ENCODE data around the gene B3GALT2. TPM values are rescaled to one million over a fixed set of nuclear protein-coding genes. Genes with fewer than 3 reads are reported as not detected.
A peak's percentile ranks its signal among the peaks of the same experiment; 100 is the strongest.

Gene B3GALT2
- total RNA-seq, 3 donors from 2014 or later (not counting 1 experiment from before 2014, with no cell fraction given), result not detected

GRCh38 chr1:193201021-193201420 is 14.6 kb upstream of the B3GALT2 start:
- Mint-ChIP-seq H3K4me3 (no peak overlapping the region), H3K36me3 (peaks cover 9% of the 10 kb centered on the region), H3K4me1 (peaks cover 37 to 40% of the 10 kb centered on the region in 2 donors), H3K9me3 (no peaks in the 10 kb centered on the region), H3K27ac (peak overlapping the region in 1 of 2 donors; percentile 29), H3K27me3 (ENCODE audit: low read depth in 2 of 2) (no peaks in the 10 kb centered on the region)
- Histone ChIP-seq H3K27me3 (ENCODE audit: control insufficient read depth, insufficient read depth, low read length) (no peaks in the 10 kb centered on the region), H3K9me3 (ENCODE audit: control insufficient read depth, insufficient read depth, low read length) (no peaks in the 10 kb centered on the region), H3K27ac (ENCODE audit: low read length) (no peak overlapping the region), H3K36me3 (ENCODE audit: control insufficient read depth, insufficient read depth, low read length) (peaks cover 6% of the 10 kb centered on the region), H3K4me1 (ENCODE audit: control insufficient read depth, insufficient read depth, low read length) (peaks cover 2% of the 10 kb centered on the region), H3K4me3 (ENCODE audit: low read length) (no peak overlapping the region)
- DNase-seq, result no peak
- WGBS (ENCODE audit: insufficient coverage), result 100% methylated on average over 1 of the region's 2 CpGs
- TF ChIP-seq, protein P1, sequence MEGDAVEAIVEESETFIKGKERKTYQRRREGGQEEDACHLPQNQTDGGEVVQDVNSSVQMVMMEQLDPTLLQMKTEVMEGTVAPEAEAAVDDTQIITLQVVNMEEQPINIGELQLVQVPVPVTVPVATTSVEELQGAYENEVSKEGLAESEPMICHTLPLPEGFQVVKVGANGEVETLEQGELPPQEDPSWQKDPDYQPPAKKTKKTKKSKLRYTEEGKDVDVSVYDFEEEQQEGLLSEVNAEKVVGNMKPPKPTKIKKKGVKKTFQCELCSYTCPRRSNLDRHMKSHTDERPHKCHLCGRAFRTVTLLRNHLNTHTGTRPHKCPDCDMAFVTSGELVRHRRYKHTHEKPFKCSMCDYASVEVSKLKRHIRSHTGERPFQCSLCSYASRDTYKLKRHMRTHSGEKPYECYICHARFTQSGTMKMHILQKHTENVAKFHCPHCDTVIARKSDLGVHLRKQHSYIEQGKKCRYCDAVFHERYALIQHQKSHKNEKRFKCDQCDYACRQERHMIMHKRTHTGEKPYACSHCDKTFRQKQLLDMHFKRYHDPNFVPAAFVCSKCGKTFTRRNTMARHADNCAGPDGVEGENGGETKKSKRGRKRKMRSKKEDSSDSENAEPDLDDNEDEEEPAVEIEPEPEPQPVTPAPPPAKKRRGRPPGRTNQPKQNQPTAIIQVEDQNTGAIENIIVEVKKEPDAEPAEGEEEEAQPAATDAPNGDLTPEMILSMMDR (IDR thresholded peaks at IDR 0.05), result no peak
- ATAC-seq, result no peak
- intact Hi-C loops (cut with micrococcal nuclease), result no loop called here

GRCh38 chr1:193199940-193200339 is 13.5 kb upstream of the B3GALT2 start:
- no peak for DNase-seq
- peak in 1 of 3 donors; percentile 52 for ATAC-seq
- Mint-ChIP-seq H3K4me1 (peaks cover 44 to 48% of the 10 kb centered on the region in 2 donors), H3K27me3 (ENCODE audit: low read depth in 2 of 2) (no peaks in the 10 kb centered on the region), H3K27ac (no peak overlapping the region), H3K4me3 (no peak overlapping the region), H3K36me3 (no peaks in the 10 kb centered on the region), H3K9me3 (no peaks in the 10 kb centered on the region)
- Histone ChIP-seq H3K4me1 (ENCODE audit: control insufficient read depth, insufficient read depth, low read length) (peaks cover 2% of the 10 kb centered on the region), H3K9me3 (ENCODE audit: control insufficient read depth, insufficient read depth, low read length) (no peaks in the 10 kb centered on the region), H3K4me3 (ENCODE audit: low read length) (no peak overlapping the region), H3K27ac (ENCODE audit: low read length) (no peak overlapping the region), H3K27me3 (ENCODE audit: control insufficient read depth, insufficient read depth, low read length) (no peaks in the 10 kb centered on the region), H3K36me3 (ENCODE audit: control insufficient read depth, insufficient read depth, low read length) (peaks cover 1% of the 10 kb centered on the region)
- WGBS (ENCODE audit: insufficient coverage), result 82% methylated on average over 3 of the region's 4 CpGs
- intact Hi-C loops (cut with micrococcal nuclease), result no loop called here
- TF ChIP-seq, protein P1 (IDR thresholded peaks at IDR 0.05), result no peak

- intact Hi-C loops (cut with micrococcal nuclease), result no loop called here
- no peak for DNase-seq
- no peaks in the 10 kb centered on the region for H3K4me1 ChIP-seq (ENCODE audit: control insufficient read depth, insufficient read depth, low read length)
- H3K27me3 ChIP-seq (ENCODE audit: control insufficient read depth, insufficient read depth, low read length), result no peaks in the 10 kb centered on the region
- Mint-ChIP-seq H3K4me3 (no peak overlapping the region), H3K9me3 (no peaks in the 10 kb centered on the region), H3K27ac (no peak overlapping the region), H3K36me3 (no peaks in the 10 kb centered on the region), H3K27me3 (ENCODE audit: low read depth in 2 of 2) (no peaks in the 10 kb centered on the region), H3K4me1 (peaks cover 46 to 49% of the 10 kb centered on the region in 2 donors)
- TF ChIP-seq, protein P1 (IDR thresholded peaks at IDR 0.05), result no peak
- no peak for ATAC-seq
- 98% methylated on average over 8 of the region's 8 CpGs for WGBS (ENCODE audit: insufficient coverage)
- no peaks in the 10 kb centered on the region for H3K9me3 ChIP-seq (ENCODE audit: control insufficient read depth, insufficient read depth, low read length)
- no peak overlapping the region for H3K27ac ChIP-seq (ENCODE audit: low read length)
- no peak overlapping the region for H3K4me3 ChIP-seq (ENCODE audit: low read length)
- H3K36me3 ChIP-seq (ENCODE audit: control insufficient read depth, insufficient read depth, low read length), result no peaks in the 10 kb centered on the region
Measured at GRCh38 chr1:193192586-193192985, 6.2 kb upstream of the B3GALT2 start.

DNA sequence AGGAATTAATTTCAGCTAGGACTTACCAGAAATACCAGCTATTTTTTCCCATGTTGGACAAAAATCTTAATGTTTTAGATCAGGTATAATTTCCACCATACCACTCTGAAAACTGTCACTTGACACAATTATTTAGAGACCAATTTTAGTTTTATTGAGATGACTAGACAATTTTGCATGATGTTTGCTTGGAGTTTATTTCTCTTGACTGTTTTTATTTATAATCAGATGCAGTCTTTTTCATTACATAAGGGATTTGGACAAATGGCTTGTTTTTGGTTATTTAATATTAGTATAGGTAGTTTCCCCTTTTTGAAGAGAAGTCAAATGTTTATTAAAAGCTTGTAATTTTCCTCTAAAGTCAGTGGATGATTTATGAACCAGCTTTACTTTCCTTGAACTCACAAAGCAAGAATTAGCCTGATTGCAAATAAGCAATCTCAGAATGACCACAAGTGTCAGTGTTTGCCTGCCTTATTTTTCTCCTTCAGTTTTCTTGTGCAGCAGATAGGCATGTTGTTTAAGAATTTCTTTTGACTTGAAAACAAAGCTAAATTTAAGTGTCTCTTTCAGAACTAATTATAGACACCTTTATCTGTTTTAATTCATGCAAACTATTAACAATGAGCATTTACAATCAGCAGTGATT is 3.8 kb upstream of the B3GALT2 start:
- H3K36me3 Mint-ChIP-seq, result no peaks in the 10 kb centered on the region
- H3K27ac Mint-ChIP-seq, result peak overlapping the region in 1 of 2 donors; percentile 39
- H3K9me3 Mint-ChIP-seq, result no peaks in the 10 kb centered on the region
- no peaks in the 10 kb centered on the region for H3K9me3 ChIP-seq (ENCODE audit: control insufficient read depth, insufficient read depth, low read length)
- H3K27ac ChIP-seq (ENCODE audit: low read length), result no peak overlapping the region
- no peak for ATAC-seq
- peaks cover 3% of the 10 kb centered on the region for H3K4me1 ChIP-seq (ENCODE audit: control insufficient read depth, insufficient read depth, low read length)
- TF ChIP-seq, protein P1 (IDR thresholded peaks at IDR 0.05), result no peak
- H3K4me3 Mint-ChIP-seq, result no peak overlapping the region
- H3K4me1 Mint-ChIP-seq, result peaks cover 53 to 54% of the 10 kb centered on the region in 2 donors
- H3K4me3 ChIP-seq (ENCODE audit: low read length), result no peak overlapping the region
- no peaks in the 10 kb centered on the region for H3K27me3 Mint-ChIP-seq (ENCODE audit: low read depth in 2 of 2)
- H3K27me3 ChIP-seq (ENCODE audit: control insufficient read depth, insufficient read depth, low read length), result no peaks in the 10 kb centered on the region
- peak in 1 of 2 donors; percentile 17 for DNase-seq
- no peaks in the 10 kb centered on the region for H3K36me3 ChIP-seq (ENCODE audit: control insufficient read depth, insufficient read depth, low read length)
- intact Hi-C loops (cut with micrococcal nuclease), result no loop called here

All from natural killer cell (primary cell).